Measurements from ENCODE around the gene RGS5.
A peak's percentile ranks its signal among the peaks of the same experiment; 100 is the strongest.

Gene RGS5

DNA sequence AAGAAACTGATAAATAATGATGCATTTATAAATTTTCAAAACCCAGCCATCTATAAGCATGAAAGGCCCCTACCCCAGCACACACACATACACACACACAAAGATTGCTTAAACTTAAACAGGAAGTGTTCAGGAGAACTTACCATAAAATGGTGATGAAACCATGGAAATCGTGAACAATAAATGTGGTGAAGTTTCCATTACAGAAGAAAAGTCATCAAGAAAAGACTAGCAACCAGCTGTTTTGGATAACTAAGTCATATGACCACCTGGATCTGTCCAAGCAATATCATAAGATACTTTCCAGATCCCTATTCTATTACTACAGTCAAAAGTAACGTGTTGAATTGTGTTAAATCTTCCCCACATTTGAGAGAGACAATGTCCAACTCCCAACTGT, 24.1 kb downstream of the RGS5 start:
- no peak for DNase-seq

DNA sequence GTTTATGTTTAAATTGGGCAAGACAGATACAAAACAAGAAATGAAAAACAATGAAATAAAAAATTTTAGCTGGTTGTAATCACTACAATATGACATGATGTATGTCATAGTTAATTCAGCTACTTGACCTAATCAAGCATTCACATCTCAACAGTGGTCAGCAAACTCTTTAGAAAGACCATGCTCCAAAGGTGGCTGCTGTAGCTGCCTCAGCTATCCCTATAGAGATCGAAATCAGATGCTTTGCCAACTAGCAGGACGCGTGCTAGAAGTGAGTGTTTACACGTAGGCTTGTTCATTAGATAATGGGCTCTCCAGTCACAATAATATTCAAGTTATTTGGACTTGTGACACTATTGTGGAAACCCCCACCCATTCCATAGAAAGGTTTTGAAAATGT, 25.9 kb downstream of the RGS5 start:
- DNase-seq = no peak

DNA sequence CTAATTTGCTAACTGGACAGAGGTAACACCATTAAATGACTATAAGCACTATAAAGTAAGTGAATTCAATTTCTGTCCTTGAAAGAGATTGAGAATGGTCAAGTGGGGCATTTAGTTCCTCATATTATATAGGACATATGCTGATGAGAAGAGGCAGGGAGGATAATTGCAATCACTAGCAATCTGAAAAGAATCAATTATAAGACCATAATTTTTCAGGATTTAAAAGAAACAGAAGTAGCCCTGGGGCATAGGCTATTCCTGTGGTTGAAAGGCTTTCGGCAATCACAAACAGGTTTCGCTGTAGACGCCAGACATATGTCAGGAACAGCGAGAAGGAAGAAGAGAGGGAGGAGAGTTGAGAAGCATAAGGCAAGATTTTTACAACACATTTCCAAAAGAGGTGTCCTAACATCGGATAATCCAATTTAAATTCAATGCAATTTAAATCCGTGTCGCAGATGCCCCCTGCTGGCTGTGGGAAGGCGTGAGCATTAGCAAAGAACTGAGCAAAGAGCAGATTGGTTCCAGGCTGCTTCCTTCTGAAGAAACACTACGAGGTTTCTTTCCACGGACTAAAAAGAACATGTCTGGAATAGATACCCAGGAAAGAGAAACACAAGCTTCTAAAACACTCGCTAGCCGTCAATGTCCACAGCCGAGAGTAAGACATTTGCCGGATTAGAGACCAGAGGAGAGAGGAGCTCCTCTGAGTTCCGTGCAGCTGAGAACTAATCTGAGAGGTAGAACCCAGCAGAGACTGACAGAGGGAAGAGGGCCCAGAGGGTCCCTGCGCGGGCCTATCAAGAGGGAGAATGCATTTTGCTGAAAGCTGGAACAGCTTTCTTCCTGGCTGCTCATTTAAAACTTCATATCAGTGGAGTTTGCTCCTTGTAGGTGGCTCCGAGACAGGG, 27.9 kb downstream of the RGS5 start:
- DNase-seq = no peak

DNA sequence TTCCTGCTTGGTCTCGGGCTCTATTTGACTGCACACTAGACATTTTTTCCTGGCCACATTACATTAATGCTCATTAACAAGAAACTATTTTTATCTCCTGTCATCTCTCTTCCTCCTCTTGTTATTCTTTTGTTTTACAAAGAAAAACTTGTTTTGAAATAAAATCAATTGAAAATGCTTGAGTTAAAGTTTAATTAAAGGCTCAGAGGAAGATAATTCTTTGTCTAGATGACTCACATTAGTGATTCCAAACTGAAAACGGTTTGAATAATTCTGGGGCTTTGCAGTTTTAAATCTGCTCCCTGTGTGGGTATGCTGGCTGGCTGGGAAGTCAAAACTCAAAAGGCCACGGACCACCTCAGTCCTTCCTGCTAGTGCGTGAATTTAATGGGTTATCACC, 29.6 kb downstream of the RGS5 start:
- DNase-seq = no peak

DNA sequence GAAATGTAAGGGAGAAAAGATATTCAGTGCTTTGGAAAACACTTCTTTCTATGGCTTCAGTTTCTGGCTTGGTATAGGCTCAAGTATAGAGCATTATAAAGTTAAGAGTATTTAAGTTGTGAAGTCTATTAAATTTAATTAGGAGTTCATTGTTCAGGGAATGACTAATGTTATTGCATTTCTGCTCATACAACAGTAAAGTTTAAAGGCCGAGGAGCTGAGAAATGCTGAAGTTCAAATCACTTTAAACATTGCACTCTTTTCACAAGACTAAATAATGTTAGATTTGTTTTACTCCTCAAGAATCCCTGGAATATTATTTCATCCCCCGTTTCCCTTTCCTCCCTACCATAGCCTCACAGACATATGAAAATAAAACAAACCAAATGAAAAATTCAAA, 30.1 kb downstream of the RGS5 start:
- no peak for DNase-seq

DNA sequence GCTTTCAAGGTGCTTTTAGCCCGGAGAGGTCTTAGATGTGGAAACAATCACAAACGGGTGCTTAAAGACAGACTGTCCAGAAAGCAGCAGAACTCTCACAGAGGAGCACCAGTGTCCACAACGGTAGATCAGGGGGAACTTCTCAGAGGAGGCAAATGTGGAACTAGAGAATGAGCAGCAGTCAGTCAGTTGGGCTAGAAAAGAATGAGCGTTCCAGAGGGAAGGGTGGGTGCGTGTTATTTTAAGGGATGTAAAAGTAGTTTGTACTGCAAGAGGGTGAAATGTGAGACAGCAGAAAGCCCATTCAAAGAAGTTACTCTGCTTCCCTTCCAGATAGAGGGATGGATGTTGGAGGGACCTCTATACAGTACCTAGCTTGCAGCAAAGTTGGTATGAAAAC, 30.9 kb downstream of the RGS5 start:
- no peak for DNase-seq

DNA sequence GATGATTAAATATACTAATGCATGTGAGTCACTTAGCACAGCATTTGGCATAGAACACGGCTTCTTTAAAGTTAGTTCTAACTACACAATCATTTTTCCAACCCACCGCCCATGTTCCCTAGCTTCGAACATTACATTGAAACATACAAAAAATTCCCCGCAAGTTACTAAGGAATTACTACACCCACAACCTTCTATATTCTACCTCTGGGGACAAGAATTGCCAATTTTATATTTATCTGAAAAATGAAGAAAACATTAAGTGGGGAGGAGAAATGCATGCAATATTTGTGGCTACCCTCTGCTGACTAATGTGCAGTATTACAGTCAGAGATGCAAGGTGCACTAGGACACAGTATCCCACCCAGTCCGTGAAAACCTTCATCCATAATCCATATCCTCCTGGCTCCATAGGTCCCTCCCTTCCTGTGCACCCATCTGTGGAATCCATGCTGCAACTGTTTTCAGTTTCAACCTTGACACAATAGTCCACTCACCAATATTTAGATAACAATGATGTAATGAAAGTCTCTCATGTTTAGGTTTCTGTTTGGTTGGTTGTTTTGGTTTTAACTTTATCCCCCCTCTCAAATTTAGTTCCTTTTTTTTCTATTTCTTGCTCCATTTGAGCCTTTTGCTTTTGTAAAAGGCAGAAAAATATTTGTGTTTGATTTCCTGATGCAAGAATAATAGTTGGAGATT, 31.6 kb downstream of the RGS5 start:
- no peak for DNase-seq

DNA sequence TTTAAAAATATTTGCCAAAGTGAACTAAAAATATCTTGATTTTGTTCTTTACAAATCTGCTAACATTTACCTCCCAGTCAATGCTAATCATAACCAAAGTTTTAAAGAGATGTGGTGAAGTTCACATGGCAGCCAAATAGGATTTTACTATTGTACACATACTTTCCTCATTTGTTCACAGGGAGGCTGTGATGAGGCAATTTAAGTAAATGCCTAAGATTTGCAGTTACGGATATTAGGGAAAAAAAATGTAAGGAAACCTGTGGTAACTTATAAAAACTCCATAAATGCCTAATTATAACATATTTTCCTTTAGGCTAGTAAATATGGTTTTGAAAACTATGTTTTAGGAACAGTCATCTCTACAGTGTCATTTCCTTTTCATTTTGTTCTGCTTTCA, 32.4 kb downstream of the RGS5 start:
- DNase-seq = no peak

DNA sequence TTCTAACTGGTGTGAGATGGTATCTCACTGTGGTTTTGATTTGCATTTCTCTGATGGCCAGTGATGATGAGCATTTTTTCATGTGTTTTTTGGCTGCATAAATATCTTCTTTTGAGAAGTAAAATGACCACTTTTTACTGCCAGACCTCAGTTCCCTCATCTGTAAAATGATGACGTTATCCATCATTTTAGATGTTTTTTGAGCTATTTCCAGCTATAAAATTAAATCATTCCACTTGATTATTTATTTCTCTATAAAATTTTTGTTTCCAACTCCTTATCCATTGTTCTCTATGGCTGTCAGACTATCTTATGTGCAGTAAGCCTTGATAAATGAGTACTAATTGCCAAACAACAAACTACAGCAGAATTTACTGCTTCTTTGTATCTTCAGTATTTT, 33.2 kb downstream of the RGS5 start:
- no peak for DNase-seq

DNA sequence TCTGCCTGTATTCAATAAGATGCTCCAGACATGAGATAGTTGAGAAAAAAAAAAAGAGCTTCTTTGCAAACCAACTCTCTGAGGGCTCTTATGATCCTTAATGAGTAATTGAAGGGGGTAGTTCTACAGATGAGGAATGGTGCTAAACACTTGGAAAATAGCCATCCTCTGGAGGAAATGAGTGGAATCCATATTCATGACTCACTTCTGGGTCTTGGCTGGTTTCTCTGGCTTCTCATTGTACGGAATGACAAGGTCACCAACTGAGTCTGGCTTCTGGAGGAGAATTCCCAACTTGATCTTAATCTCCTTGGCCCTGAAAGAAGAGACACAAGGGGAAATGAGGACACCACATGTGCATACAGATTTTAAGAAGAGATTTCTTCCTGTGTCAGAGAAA, 34.7 kb downstream of the RGS5 start:
- peak; percentile 9 for DNase-seq

DNA sequence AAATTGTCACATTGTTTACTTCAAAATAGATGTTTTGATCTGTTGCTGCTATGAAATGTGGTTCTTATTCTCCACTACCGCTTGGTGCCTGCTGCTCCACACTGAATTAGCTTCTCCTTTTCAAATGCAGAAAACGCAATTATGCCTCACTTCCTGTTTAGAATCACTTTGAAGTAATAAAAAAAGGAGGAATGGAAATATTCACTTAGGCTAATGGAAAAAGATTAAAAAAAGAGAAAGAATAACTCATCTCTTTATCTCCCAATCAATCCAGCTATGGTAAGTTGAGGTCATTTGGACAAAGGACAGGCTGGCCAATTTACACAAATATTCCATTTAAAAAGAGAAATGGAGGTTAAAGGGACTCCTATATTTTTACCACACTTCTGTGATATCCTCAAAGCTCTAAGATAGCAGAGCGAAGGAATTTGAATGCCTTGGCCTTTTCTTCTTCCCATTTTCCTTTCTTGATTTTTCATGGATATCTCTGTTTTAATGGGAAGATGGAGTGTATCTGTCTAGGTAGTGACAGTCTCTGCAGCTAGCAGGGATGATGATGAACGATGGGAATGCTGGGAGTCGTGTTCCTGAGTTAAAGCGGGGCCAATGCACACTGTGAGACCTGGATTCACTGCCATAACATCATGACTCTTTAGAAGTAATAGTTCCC, 35.7 kb downstream of the RGS5 start:
- no peak for DNase-seq

DNA sequence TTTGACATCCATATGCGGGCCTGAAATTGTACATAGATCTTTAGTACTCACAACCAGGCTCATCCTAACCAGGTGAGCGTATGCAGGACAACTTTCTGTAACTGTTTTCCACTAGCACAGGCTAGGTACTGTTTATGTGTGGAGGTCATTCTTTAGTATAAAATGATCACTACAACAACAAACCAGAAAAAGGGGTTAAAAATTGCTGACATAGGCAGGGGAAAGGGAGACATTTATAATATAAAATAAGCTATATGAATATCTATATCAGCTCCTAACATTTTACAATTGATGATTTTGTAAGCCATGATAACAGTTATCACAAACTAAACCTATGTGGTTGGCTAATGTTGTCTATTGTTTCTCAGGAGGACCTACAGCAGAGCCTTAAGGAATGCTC, 37.6 kb downstream of the RGS5 start:
- DNase-seq = no peak

DNA sequence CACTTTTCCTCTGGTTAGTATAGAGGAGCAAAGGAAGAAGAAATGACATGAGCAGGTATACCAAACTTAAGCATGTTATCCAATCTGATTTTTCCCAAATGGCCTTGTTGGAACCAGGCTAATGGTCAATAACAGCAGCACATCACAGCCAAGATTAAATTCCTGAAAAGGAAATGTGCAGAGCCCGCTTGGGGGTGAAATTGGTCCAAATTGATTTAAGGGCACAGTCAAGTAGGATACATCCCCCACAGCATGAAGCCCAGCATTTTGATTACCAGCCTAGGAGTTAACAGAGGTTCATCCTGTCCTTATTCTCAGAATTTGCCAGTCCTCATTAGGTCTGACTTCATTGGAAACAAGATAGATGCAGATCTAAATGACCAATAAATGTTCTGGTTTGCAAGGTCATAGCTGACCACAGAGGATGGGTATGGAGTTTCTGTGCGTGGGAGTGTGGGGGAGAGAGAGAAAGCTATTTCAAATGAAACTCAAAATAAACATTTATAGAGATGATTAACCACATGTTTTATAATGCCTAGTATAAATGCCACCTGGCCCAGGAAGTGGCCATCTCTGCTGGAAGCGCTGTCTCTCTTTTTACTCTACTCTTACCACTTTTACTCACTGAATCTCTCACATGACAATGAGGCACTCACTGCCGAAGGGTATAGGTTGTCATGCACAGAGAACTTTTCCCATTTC, 38.7 kb downstream of the RGS5 start:
- no peak for DNase-seq

DNA sequence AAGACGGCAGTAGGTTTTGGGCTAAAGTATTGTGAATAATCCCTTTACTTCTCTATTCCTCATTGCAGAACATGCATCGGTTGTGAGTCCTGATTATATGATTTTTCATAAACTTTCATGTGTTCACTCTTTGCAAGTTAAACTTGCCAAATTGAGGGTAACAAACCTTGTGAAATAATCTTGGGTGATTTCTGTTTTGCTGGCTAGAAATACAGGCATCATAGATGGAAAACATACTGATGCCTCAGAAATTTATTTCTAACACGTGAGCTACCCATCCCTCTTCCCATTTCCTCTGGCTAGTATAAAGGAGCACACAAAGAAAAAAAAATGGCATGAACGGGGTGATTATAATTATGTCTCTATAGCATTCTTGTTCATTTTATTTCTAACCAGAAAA, 39.6 kb downstream of the RGS5 start:
- DNase-seq = no peak

DNA sequence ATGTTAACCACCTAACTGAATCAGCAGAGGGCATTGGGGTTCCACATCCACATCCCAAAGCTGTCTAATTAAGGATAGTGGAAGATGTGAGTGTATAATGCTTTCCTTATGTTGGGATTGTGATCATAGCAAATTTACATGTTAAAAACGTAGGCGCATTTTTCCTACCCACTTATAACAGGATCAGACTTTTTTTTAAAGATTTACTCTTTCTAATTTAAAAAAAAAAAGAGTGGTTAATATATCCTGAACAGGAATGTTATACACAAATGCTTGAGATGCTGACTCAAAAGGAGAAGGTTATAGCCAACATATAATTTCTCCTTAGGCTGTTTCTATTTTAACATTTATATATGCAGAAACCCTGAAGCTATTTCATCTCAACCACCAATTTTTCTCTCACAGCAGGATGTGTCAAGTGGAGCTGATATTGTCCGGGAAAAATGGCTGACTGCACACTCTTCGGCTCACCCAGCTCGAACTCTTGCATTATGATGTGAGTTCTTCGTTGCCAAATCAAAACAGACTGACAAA, 40.3 kb downstream of the RGS5 start:
- no peak for DNase-seq

DNA sequence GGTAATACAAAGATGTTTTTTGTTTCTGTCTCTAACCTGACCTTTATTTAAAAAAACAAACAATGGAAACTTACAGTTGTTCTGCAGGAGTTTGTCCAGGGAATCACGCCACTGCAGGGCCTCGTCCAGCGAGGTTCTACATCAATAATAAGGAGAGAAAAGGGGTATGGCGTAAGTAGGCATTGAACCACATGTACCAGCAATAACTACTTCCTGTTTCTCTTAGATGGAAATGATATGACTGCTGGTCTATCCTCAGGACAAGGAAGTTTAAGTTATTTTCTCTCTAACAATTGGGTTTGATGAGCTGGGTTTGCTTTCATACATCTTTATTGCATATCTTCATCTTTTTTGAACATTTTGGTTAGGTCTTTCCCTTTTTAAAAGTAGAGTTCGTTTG, 40.9 kb downstream of the RGS5 start:
- DNase-seq = no peak

DNA sequence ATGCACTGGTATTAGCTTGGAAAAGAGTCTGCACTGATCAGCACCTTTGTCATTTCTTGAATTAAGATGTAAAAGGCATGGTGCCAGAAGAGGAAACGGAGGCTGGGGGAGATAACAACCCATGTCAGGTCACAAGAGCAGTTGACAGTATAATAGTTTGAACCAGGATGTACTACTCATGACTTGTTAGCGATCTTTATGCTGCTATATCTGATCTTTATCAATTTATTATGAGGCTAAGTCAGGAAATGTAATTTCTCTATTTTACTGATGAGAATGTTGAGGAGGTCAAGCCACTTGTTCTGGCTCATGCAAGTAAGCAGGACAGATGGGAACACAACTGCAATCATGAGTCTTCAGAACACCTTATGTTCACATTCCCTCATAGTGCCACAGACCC, 41.4 kb downstream of the RGS5 start:
- no peak for DNase-seq

DNA sequence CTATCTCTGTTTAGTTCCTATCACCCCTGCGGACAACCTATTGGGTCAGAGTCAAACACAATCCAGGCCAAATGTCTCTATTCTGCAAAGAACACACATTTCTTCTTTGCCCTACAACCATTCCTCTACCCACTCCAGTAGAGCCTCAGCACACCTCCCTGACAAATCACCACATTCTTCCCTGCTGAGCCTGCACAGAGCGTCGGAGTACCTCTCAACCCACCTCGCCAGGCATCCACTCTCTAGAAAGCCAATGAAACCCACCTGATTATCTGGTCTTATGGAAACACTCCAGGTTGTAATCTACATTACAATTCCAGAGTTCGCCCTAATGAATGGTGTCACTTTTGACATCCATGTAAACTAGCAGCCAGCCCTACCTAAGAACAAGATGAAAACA, 47.1 kb downstream of the RGS5 start:
- no peak for DNase-seq

DNA sequence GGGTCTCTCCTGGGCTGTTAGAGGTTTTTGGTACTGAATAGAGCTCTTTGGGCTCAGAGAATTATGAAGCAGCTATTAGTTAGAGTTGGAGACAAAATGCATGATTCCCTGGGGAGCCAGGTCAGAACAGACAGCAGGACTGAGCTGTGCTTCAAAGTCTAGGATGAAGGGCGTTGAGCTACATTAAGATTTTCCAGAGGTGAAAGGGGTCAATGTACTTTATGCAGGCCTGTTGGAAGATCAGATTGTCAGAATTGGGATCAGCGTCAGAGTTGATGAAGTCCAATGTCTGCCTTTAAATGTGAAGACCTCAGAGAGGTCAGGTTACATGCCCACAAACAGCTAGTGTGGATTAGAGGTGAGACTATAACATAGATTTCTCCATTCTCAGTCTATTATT, 53.8 kb downstream of the RGS5 start:
- no peak for DNase-seq

DNA sequence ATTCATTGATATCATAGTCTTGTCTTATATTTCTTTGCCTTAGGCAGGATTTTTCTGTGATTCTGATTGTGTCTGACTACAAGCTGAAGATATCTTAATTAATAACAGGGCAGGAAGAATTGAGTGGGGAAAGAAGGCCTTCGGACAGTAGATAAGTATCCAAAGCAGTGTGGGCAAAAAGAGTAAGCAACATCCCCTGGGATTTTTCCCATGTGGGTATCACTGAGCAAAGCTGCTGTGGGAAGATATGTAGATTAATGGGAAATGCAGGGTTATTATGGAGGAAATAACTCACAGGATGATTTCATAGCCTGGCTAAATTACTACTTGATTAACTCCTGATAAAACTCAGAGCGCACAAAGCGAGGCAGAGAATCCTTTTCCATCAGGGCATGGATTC, 55.7 kb downstream of the RGS5 start:
- no peak for DNase-seq

DNA sequence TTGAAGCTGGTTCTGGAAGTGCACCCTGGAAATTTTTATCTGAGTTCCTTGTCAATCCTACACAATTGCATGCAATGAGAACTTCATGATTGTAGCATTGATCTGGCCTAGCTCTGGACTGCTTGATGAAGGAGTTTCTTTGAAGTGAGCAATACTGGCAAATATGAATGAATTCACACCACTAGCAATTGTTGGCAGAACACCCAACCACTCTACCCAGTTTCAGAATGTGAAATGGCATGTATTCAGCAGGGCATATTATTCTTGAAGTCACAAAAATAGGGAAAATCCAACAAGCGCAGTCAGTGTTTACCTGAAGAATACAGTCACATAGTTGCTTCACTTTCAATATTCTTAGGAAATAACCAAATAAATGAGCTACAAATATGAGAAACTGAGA, 57.3 kb downstream of the RGS5 start:
- no peak for DNase-seq

DNA sequence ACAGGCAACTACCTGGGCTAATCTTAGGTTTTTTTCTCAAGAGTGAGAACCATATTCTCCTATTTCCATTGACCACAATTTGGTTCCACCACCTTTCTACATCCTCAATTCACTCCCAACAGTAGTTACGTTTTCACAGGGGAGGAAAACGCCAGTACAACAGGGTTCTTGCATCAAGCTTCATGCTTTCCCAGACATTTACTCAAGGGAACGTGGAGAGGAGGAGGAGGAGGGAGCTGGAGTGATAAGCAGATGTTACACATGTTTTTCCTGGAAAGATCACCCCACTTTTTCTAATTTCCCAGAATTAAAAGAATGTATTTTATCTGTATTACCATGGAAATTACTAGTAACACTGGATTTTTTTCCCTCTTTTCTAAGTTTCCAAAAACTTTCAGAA, 58.3 kb downstream of the RGS5 start:
- no peak for DNase-seq

DNA sequence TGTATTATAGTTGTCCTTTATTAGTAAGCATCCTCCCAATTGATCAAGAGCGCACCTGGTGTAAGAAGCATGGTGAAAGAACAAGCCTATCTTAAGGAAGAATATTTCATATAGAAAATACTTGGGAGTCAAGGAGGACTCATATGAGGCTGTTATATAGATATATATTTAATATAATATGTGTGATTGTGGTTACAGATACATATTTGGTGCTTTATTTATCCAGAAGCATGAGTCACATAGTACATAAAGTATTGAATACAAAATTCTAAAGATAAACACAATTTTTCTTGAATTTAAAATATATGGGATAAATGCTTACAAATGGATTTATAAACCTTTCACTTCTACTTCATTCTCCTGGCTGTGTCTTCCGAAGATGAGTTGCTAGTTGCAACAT, 60.6 kb downstream of the RGS5 start:
- DNase-seq = no peak

All from DMS79 (cell line).